IPS DF 19.7 (cell line): ENCODE data around the gene GCGR.

Experiments used
- DNase-seq: peaks from one replicate; pipeline ENCODE4 v3.0.0-alpha.2; 2013; ENCODE audit warnings: low read depth, low spot score

Gene GCGR

DNA sequence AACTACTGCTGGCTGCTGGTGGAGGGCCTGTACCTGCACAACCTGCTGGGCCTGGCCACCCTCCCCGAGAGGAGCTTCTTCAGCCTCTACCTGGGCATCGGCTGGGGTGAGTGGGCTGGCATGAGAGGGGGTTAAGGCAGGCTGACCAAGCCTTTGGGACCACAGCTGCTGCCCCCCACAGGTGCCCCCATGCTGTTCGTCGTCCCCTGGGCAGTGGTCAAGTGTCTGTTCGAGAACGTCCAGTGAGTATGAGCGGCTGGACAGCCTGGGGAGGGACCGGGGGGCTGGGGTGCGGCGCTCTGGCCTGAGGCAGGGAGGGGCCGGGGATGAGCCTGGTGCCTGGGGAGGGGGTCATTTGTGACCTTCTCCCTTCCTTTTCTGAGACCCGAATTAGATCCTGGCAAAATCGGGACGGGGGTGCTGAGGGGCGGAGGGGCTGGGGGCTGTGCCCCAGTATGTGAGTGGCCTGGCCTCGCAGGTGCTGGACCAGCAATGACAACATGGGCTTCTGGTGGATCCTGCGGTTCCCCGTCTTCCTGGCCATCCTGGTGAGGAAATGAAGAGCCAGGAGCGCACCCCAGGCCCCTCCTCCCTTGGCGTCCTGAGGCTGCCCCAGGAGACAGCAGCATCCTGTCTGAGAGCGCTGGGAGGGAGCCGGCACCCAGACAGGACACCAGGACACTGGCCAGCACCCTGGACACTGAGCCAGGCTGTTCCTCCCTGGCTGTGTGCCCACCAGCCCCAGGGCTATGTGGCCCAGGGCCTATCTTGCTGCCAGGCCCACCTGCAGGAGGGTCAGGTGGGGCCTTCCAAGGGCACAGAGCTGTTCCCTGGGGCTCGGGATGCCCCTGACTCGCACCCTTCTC lies 8.0 kb downstream of the GCGR start:
- DNase-seq, result no peak

GRCh38 chr17:81812571-81813370 lies 8.8 kb downstream of the GCGR start:
- DNase-seq, result no peak

DNA sequence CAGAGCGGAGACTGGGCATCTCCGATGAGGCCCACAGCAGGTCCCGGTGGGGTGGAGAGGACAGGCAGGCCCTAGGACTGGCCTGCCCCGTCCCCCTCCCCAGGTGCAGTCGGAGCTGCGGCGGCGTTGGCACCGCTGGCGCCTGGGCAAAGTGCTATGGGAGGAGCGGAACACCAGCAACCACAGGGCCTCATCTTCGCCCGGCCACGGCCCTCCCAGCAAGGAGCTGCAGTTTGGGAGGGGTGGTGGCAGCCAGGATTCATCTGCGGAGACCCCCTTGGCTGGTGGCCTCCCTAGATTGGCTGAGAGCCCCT lies 9.4 kb downstream of the GCGR start:
- no peak for DNase-seq

DNA sequence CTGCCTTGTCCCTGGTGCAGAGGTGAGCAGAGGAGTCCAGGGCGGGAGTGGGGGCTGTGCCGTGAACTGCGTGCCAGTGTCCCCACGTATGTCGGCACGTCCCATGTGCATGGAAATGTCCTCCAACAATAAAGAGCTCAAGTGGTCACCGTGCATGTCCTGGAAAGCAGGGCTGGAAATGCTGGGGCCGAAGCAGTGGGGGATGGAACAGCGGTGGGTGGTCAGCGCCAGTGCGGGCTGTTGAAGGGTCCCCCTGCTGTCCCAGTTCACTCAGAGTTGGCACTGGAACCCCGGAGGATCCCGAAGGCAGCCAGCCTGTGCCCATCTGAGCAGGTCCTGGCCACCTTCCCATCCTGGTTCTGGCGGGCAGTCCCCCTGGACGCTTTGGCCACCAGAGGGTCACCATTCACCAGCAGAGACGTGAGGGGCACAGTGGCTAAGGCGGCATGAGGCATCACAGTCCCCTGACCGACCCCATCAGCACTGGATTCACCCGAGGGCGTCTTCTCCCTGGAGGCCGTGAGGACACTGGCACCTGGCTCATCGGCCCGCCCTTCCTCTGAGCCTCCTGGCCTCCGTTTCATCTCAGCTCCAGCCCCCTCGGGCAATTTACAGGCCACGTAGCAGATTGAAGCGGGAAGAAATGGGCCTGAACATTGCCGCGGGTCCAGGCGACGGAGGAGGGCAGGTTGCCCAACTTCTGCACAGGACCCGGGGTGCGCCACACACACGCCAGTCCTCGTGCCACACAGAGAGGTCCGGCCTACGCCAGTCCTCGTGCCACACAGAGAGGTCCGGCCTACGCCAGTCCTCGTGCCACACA lies 10.1 kb downstream of the GCGR start:
- no peak for DNase-seq

GRCh38 chr17:81814748-81815645 lies 11.0 kb downstream of the GCGR start:
- no peak for DNase-seq

DNA sequence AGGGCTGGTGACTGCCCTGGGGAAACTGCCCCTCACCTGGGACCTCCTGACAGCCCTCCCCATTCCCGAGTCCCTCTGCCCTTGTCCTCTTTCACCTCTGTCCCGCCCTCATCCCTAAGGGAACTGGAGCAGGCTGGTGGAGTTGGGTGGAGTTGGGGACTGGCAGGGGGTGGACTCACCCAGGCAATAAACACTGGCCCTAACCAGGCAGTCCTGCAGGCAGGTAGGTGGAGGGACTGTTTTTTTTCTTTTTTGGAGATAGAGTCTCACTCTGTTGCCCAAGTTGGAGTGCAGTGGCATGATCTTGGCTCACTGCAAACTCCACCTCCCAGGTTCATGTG lies 11.7 kb downstream of the GCGR start:
- no peak for DNase-seq

DNA sequence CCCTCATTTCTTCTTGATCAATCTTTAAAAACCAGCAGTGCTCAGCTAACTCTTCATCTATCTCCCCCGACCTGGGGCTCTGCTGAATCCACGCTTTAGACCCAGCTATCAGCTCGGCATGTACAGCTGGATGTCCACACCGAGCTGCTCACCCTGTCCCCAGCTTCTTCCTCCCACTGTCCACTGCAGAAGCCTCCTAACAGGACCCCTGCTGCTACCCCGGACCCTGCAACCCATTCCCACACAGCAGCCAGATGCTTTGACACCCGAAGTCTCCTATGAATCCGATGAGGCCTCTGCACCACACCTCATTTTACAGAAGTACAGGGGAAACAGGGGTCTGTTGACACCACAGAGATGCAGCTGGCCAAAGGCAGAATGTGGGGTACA lies 13.8 kb downstream of the GCGR start:
- DNase-seq, result no peak

GRCh38 chr17:81819708-81820107 lies 15.8 kb downstream of the GCGR start:
- no peak for DNase-seq

DNA sequence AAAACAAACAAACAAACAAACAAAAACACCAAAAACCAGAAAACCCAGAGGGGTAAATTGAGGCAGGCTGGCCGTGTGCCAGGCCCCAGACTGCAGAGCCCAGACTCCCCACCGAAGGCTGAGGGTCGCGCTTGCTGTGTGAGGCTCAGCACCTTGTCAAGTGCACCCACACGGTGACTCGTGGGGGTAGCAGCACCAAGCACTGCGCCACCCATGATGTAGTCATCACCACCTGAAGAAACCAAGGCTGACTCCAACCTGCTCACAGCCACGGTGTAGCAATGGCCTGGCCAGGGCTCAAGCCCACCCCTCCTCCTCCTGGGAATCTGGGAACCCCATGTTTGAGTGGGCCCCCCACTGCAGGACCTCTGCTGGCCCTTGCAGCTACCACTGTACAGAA lies 17.2 kb downstream of the GCGR start:
- no peak for DNase-seq

DNA sequence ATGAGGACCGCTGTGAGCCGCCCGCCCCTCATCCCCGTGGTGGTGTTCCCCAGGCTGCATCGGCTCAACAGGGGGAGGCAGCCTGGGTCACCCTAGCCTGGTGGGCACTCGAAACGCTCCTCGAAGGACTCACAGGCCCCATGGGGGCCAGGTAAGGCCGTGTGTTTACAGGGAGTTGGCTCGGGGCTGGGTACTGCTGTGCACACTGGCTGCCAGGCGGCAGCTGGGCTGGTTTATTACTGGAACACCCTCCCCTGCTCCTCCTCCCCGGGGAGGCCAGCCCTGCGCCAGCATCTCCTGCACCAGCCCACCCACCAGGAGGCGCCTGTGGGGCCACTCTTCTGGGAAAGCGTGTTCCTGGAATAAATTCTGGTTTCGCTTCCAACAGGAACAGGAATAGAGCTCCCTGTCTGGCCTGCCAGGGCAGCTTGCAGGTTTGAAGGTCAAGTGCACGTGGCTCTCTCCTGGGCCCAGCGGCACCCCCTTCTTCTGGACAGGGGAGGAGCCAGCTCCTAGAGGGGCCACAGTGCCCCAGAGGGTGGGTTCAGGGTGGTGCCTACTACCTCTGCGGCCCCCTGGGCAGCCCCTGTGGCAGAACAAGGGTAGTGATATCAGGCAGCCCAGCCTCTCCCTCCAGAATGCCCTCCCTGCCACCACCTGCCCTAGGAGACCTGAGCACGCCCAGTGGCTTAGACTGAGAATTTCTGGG lies 17.8 kb downstream of the GCGR start:
- no peak for DNase-seq

DNA sequence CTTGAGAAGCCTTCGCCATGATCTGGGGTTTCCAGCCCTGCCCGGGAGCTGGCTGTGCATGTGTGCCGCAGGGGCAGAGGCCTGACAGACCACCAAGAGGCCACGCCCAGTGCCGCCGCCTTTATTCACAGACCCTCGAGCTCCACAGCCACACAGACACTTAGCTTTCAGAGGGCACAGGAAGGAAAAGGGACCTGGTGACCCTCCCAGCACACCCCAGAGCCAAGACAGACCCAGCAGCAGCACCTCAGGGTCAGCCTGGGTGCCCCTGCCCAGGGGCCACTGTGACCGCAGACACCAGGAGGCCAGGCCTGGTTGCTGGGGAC lies 18.3 kb downstream of the GCGR start:
- DNase-seq, result no peak

DNA sequence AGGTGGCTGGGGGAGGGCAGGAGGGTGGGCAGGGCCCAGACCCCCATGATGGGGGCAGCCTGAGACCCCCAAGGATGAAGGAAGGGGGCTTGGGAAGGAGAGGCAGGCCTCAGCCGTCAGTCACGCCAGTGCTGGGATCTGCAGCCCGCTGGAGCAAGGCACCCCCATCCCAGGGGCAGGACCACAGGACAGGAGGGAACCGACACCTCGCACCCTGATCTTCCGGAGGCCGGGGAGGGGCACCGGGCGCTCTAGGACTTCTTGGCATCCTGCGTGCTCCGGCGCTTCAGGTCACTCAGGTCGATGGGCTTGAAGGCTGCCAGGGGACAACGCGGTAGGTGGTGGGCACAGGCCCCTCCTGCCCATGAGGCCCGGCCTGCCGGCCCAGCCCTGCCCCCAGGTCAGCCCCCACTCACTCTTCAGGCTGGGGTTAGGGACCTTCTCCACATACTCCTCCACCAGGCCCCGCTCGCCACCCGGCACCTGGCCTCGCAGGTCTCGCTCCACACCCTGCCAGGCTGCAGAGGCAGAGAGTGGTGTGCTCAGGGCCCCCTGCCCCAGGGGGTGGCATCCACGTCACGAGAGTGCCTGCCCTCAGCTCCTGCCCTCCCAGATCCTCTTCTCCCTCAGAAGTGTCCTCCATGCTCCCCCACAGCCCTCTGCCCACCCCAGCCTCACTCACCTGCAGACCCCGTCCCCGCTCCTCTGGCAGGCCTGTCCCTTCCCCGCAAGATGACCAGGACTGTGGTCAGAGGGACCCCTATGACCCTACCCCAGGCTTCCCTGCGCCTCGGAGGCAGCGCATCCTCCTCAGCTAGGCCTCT lies 19.3 kb downstream of the GCGR start:
- no peak for DNase-seq

DNA sequence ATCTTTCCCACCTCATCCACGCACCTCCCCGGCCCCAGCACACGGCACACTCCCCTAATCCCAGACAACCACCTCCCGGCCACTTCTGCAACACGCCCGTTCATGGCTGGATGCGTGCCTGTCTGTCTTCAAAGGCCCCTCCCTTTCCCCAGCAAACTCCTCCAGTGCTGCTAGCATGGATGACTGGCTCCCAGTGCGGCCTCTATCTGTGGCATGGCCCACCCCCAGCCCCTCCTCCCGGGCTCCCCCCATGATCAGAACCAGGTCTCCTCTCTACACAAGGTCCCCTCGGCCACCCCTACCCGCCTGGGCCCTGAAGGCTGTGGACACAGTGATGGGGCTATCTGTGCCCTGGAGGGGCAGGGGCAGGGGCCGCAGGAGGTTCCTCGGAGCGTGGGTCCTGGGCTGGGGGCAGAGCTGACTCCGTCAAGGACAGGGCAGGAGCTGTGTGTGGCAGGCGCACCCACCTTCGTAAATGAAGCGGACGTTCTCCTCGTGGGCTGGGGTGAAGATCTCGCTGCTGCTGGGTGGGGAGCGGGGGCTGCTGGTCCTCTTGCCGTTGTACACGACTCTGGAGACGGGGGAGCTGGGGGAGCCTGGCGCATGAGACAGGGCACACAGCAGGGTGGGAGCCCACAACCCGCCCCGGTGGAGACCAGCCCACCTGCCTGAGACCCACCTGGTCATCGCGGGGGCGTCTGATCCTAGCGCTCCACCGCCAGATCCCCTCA lies 20.0 kb downstream of the GCGR start:
- no peak for DNase-seq

GRCh38 chr17:81824595-81824994 lies 20.6 kb downstream of the GCGR start:
- no peak for DNase-seq

- DNase-seq, result no peak
Measured at GRCh38 chr17:81825841-81826466, 22.0 kb downstream of the GCGR start.

DNA sequence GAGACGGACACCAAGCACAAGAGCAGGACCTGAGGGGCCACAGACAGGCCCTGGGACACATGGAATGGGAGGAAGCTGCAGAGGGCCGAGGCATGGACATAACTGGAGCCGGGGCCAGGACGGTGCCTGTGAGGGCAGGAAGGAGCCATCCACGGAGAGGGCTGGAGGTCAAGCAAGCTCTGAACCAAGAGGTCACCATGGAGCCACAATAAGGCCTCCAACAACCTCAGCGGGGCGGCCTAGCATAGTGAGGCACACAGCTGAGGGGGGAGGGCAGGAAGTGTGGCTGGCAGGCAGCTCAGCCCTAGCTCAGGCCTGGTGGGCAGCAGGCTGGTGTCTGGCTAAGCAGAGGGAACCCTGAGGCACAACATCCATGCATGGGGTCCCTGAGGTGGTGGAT lies 24.7 kb downstream of the GCGR start:
- no peak for DNase-seq

- DNase-seq, result no peak
Measured at GRCh38 chr17:81829858-81830257, 25.9 kb downstream of the GCGR start.

GRCh38 chr17:81831563-81831956 lies 27.6 kb downstream of the GCGR start:
- DNase-seq, result no peak
